ENCODE measurements around the gene PDK2.

PDK2 gene

DNA sequence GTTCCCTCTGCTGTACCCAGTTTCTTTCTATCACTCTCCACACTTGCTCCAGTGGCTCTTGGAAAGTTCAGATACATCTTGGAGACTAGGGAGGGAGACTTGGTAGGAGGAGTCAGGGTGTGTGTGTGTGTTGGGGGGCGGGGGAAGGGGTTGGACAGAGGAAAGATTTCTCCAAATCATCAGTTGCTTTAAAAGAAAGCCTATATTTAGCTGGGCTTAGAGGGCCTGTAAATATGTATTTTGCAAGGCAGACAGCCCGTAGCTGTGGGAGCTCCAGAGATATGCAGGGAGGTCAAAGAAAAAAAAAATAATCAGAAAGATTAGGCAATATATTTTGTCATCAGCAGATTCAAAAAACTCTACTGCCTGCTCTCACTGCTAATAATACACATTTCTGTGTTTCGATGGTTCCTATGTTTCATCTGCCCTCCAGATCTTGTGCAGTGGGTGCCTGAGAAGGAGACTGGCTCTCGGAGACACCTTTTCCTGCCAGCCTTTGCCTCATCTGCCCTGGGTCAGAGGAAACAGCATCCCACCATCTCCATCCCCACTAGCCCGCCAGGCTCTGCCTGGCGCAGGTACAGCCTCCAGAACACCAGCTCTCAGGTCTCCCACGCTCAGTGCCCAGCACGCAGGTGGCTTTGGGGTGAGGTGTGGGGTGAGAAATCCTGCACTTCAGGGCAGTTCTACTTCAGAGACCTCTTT, 60.1 kb downstream of the PDK2 start:
- TF ChIP-seq, protein P1, sequence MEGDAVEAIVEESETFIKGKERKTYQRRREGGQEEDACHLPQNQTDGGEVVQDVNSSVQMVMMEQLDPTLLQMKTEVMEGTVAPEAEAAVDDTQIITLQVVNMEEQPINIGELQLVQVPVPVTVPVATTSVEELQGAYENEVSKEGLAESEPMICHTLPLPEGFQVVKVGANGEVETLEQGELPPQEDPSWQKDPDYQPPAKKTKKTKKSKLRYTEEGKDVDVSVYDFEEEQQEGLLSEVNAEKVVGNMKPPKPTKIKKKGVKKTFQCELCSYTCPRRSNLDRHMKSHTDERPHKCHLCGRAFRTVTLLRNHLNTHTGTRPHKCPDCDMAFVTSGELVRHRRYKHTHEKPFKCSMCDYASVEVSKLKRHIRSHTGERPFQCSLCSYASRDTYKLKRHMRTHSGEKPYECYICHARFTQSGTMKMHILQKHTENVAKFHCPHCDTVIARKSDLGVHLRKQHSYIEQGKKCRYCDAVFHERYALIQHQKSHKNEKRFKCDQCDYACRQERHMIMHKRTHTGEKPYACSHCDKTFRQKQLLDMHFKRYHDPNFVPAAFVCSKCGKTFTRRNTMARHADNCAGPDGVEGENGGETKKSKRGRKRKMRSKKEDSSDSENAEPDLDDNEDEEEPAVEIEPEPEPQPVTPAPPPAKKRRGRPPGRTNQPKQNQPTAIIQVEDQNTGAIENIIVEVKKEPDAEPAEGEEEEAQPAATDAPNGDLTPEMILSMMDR (IDR thresholded peaks at IDR 0.05; ENCODE audit: low read length, missing control alignments) = no peak
- no peak overlapping the region for H3K4me3 ChIP-seq (replicated peaks; ENCODE audit: low read depth, low read length)
- peak; percentile 76 for DNase-seq (ENCODE audit: low read depth)

DNA sequence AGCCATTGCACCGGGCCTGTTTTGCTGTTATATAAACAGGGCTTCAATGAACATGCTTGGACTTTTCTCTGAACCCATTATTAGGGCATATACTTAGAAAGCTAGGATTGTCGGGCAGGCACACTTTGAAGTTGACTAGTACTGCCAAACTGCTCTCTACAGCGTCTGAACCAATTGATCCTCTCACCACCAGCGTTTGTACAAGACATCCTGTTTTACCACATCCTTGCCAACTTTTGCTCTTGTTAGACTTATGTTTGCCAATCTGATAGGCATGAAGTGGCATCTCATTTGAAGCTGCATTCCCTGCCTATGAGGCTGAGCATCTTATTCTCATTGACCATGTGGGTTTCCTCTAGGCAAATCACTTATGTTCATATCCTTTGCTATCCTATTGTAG, 62.7 kb downstream of the PDK2 start:
- no peak for DNase-seq (ENCODE audit: low read depth)
- TF ChIP-seq, protein P1 (IDR thresholded peaks at IDR 0.05; ENCODE audit: low read length, missing control alignments) = no peak
- no peak overlapping the region for H3K4me3 ChIP-seq (replicated peaks; ENCODE audit: low read depth, low read length)

DNA sequence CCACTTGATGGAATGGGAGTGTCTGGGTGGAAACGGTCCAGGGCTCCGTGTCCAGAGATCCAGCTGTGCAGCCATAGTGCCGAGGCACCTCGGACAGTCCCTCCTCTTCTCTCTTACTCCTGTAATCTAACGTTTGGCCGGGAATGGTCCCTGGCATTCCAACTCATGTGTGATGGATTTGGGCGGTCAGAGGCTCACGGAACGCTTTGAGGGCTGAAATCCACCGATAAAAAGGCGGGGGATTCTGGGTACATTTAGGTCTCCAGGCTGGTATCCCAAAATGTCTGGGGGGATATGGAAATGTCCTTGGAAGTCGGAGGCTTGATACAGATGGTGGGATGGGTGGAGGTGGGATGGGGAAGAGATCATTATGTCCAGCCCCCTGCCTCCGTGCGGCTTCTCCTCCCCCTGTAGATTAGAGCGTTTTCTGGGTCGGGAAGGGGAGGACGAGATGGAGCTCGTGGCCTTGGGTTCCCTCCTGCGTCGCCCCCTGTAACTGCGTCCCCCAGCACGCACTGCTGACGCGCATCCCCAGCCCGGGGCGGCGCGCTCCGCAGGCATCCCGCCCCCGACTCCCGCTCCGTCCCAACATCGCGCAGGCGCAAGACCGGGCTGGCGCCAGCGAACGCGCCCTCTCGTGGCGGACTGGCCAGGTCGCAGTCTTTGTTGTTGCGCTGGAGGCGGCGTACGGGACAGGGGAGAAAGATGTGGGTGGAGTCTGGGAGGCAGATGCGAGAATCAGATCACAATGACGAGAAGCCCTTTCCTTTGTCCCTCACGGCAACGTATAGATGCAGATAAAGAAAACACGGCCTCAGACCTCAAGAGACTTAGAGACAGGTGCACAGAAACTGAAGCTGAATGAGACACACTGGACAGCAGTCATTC, 66.1 kb downstream of the PDK2 start:
- H3K4me3 ChIP-seq (replicated peaks; ENCODE audit: low read depth, low read length) = peak overlapping the region; percentile 68
- DNase-seq (ENCODE audit: low read depth) = peak; percentile 92
- TF ChIP-seq, protein P1 (IDR thresholded peaks at IDR 0.05; ENCODE audit: low read length, missing control alignments) = peak; percentile 78
